Lower leg skin (tissue), 4 donors: ENCODE data around the gene SLC22A16. TPM values are rescaled to one million over a fixed set of nuclear protein-coding genes. Genes with fewer than 3 reads are reported as not detected.

Experiments used
- DNase-seq, 2 donors: peaks; one replicate each; pipeline ENCODE4 v3.0.0-alpha.2; 2019; ENCODE audit warnings: low spot score in 2 of 2
- H3K4me3 ChIP-seq: fragments of 200-600 bp; sonication (generic); 2 replicates; pipeline ENCODE4 v1.5.1; 2017; ENCODE audit warnings: mild to moderate bottlenecking, low read depth; ENCODE audit not compliant: poor library complexity, severe bottlenecking
- POLR2A ChIP-seq, 2 donors: fragments of 450-650 bp; IDR thresholded peaks; one replicate each; pipeline ENCODE4 v1.6.1; 2016 to 2017; ENCODE audit warnings: antibody characterized with exemption in 2 of 2, mild to moderate bottlenecking in 1 of 2, moderate library complexity in 1 of 2
- WGBS, 2 donors: methylation state at CpG; one replicate each; pipeline ENCODE4 v1.1.5; 2018; 5-methylcytosine and 5-hydroxymethylcytosine counted together
- intact Hi-C: fragments of 100-400 bp; cut with DNase I; formaldehyde crosslinking; loops from one replicate; pipeline ENCODE4 v1.15.0; 2023; ENCODE audit warnings: low total_unique reads
- total RNA-seq, 4 donors: library from RNA; depleted of rRNA; stranded (reverse); fragments of >200 nt; gene quantifications; one replicate each; pipeline ENCODE4 v1.1.0, GENCODE V29; 2016
- TF ChIP-seq, protein P1 (sequence below), 3 donors: fragments of 450-650 bp; IDR thresholded peaks; one replicate each; pipeline ENCODE4 v1.5.1; 2016; ENCODE audit warnings: antibody characterized with exemption in 3 of 3, mild to moderate bottlenecking in 3 of 3, moderate library complexity in 2 of 3

Gene SLC22A16
- total RNA-seq, 4 donors from 2014 or later: 0.17 TPM; not detected in 3

- 83 to 89% methylated on average over 3 of the region's 3 CpGs for WGBS, 2 donors
- no peak overlapping the region for H3K4me3 ChIP-seq
- intact Hi-C loops: no loop called here
- DNase-seq: no peak
- TF ChIP-seq, protein P1, sequence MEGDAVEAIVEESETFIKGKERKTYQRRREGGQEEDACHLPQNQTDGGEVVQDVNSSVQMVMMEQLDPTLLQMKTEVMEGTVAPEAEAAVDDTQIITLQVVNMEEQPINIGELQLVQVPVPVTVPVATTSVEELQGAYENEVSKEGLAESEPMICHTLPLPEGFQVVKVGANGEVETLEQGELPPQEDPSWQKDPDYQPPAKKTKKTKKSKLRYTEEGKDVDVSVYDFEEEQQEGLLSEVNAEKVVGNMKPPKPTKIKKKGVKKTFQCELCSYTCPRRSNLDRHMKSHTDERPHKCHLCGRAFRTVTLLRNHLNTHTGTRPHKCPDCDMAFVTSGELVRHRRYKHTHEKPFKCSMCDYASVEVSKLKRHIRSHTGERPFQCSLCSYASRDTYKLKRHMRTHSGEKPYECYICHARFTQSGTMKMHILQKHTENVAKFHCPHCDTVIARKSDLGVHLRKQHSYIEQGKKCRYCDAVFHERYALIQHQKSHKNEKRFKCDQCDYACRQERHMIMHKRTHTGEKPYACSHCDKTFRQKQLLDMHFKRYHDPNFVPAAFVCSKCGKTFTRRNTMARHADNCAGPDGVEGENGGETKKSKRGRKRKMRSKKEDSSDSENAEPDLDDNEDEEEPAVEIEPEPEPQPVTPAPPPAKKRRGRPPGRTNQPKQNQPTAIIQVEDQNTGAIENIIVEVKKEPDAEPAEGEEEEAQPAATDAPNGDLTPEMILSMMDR (IDR thresholded peaks at IDR 0.05): no peak
- no peak for TF ChIP-seq POLR2A (IDR thresholded peaks at IDR 0.05)
These were observed 57.8 kb downstream of the SLC22A16 start for GRCh38 chr6:110418594-110418993.

DNA sequence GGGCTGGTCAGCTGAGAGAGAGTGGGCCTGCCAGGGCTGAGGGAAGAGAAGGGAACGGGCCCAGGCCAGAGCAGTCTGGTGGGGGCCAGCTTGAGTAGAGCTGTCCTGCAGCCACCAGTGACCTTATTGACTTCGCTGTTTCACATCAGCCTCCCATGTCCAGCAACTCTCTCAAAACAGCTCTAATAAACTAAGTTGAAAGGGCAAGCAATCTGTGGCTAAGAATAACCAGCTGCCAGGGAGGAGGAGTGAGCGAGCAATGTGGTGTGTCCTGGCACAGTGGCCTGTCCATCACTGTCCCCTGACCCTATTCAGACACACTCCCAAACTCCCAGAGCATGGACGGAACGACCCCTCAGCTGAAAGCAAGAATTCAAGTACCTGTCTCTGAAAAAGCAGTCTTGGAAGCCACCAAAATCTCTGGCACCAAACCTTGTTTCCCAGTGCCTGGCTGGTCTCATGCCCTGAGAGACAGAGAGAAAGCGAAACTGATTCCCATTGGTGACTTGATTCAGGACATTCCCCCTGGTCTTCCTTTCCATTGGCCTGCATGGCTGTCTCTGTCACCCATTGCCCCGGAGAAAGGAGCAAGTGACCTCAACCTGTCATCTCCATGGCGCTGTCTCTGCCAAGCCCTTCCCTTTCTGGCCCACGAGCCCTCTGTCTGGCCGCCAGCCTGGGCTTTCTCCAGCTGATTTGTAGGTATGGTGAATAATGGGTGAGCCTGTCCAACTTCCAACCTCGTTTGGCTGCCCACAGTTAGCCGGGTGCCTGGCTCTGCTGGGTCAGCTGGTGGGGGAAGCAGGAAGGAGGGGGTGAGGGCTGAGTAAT is 61.1 kb downstream of the SLC22A16 start, which contains the start of gene DDO:
DDO (minus strand) TSS at position 490 of the 831 bp plus-strand sequence. CDS start 2,113 bp downstream, outside the sequence.
- no peak within 1 kb of the TSS for H3K4me3 ChIP-seq
- peak; percentile 22 to 87 for DNase-seq
- WGBS, 2 donors: 43 to 49% methylated on average over 12 of the region's 12 CpGs
- TF ChIP-seq, protein P1 (IDR thresholded peaks at IDR 0.05): no peak
- no peak for TF ChIP-seq POLR2A (IDR thresholded peaks at IDR 0.05)
- intact Hi-C loops: no loop called here

DNA sequence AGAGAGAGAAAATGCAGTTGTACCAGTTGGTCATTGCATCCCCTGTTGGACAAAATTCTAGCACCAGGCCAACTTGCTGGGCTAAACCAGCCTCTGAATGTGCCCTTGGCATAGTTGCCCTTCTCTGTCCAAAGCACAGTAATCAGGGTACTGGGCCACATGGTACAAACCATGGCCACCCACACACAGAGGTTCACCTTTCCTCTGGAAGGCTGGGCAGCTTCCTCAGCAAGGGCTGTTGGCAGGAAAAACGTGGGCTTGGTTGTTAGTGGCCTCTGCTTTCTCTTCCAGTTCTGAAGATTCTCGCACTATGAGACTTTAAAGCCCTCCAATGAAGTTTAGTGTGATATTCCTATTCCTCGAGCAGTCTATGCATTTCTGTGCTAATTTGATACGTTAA is 61.7 kb downstream of the SLC22A16 start:
- 64 to 73% methylated on average over 4 of the region's 4 CpGs for WGBS, 2 donors
- no peak for DNase-seq
- no peak for TF ChIP-seq POLR2A (IDR thresholded peaks at IDR 0.05)
- TF ChIP-seq, protein P1 (IDR thresholded peaks at IDR 0.05): no peak
- no peak overlapping the region for H3K4me3 ChIP-seq
- intact Hi-C loops: no loop called here

- 56 to 62% methylated on average over 8 of the region's 8 CpGs for WGBS, 2 donors
- no peak for DNase-seq
- intact Hi-C loops: no loop called here
- TF ChIP-seq, protein P1 (IDR thresholded peaks at IDR 0.05): no peak
- TF ChIP-seq POLR2A (IDR thresholded peaks at IDR 0.05): no peak
- H3K4me3 ChIP-seq: no peak overlapping the region
These were observed 64.1 kb downstream of the SLC22A16 start for GRCh38 chr6:110412360-110412759.

GRCh38 chr6:110410511-110410910 is 65.9 kb downstream of the SLC22A16 start:
- no peak overlapping the region for H3K4me3 ChIP-seq
- no peak for DNase-seq
- intact Hi-C loops: no loop called here
- TF ChIP-seq, protein P1 (IDR thresholded peaks at IDR 0.05): no peak
- TF ChIP-seq POLR2A (IDR thresholded peaks at IDR 0.05): no peak
- 65 to 79% methylated on average over 4 of the region's 4 CpGs for WGBS, 2 donors
